ENCODE results near the gene ATOX1.
"Not testable (repeated sequence)": the region's sequence is repeated elsewhere in the genome, so short reads cannot be mapped to it uniquely, and the experiment has no call there.

Gene ATOX1

GRCh38 chr5:151793358-151793757, 34.9 kb upstream of the ATOX1 start:
- H3F3A ChIP-seq (ENCODE audit: insufficient read depth, low read length), result no peaks in the 10 kb centered on the region; the same call in none of the 2 replicates
- TF ChIP-seq EZH2 (optimal IDR thresholded peaks at IDR 0.05; ENCODE audit: low read depth, low read length), result no peak
- H3K79me2 ChIP-seq (ENCODE audit: low read length), result peaks cover 98% of the 10 kb centered on the region
- H3K27ac ChIP-seq (ENCODE audit: low read length), result no peak overlapping the region
- no peak overlapping the region for H3K9ac ChIP-seq (ENCODE audit: low read length)
- H3K36me3 ChIP-seq (replicated peaks; ENCODE audit: insufficient read depth, low read length), result peaks cover 40% of the 10 kb centered on the region
- H3K9me3 ChIP-seq (replicated peaks; ENCODE audit: insufficient read depth, low read length), result no peaks in the 10 kb centered on the region
- H3K9me2 ChIP-seq (replicated peaks; ENCODE audit: insufficient read depth, low read length), result no peaks in the 10 kb centered on the region
- peaks cover 58% of the 10 kb centered on the region for H4K20me1 ChIP-seq (ENCODE audit: insufficient read depth, low read length)
- H3K4me3 ChIP-seq (ENCODE audit: low read length), result no peak overlapping the region
- no peaks in the 10 kb centered on the region for H3K4me1 ChIP-seq (ENCODE audit: low read length)
- H3K4me2 ChIP-seq (ENCODE audit: low read depth, low read length), result no peak overlapping the region
- DNase-seq, result no peak
- no peak overlapping the region for H2AFZ ChIP-seq (ENCODE audit: low read length)
- no peaks in the 10 kb centered on the region for H3K27me3 ChIP-seq (replicated peaks; ENCODE audit: insufficient read depth, low read length)

- peaks cover 71% of the 10 kb centered on the region for H4K20me1 ChIP-seq (ENCODE audit: insufficient read depth, low read length)
- peaks cover 24% of the 10 kb centered on the region for H3K36me3 ChIP-seq (replicated peaks; ENCODE audit: insufficient read depth, low read length)
- no peaks in the 10 kb centered on the region; the same call in 1 of the 2 replicates for H3F3A ChIP-seq (ENCODE audit: insufficient read depth, low read length)
- DNase-seq, result no peak
- H3K9me3 ChIP-seq (replicated peaks; ENCODE audit: insufficient read depth, low read length), result no peaks in the 10 kb centered on the region
- TF ChIP-seq EZH2 (optimal IDR thresholded peaks at IDR 0.05; ENCODE audit: low read depth, low read length) (no peak), EZH2phosphoT487 (IDR thresholded peaks at IDR 0.05; ENCODE audit: low read length) (no peak)
- TF ChIP-seq, protein P1, sequence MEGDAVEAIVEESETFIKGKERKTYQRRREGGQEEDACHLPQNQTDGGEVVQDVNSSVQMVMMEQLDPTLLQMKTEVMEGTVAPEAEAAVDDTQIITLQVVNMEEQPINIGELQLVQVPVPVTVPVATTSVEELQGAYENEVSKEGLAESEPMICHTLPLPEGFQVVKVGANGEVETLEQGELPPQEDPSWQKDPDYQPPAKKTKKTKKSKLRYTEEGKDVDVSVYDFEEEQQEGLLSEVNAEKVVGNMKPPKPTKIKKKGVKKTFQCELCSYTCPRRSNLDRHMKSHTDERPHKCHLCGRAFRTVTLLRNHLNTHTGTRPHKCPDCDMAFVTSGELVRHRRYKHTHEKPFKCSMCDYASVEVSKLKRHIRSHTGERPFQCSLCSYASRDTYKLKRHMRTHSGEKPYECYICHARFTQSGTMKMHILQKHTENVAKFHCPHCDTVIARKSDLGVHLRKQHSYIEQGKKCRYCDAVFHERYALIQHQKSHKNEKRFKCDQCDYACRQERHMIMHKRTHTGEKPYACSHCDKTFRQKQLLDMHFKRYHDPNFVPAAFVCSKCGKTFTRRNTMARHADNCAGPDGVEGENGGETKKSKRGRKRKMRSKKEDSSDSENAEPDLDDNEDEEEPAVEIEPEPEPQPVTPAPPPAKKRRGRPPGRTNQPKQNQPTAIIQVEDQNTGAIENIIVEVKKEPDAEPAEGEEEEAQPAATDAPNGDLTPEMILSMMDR (IDR thresholded peaks at IDR 0.05; ENCODE audit: low read length), result no peak
- no peak overlapping the region for H3K9ac ChIP-seq (ENCODE audit: low read length)
- peaks cover 99% of the 10 kb centered on the region for H3K79me2 ChIP-seq (ENCODE audit: low read length)
- no peak overlapping the region for H2AFZ ChIP-seq (ENCODE audit: low read length)
- no peak overlapping the region for H3K4me2 ChIP-seq (ENCODE audit: low read depth, low read length)
- no peaks in the 10 kb centered on the region for H3K9me2 ChIP-seq (replicated peaks; ENCODE audit: insufficient read depth, low read length)
- no peak overlapping the region for H3K27ac ChIP-seq (ENCODE audit: low read length)
- H3K4me3 ChIP-seq (ENCODE audit: low read length), result no peak overlapping the region
- H3K27me3 ChIP-seq (replicated peaks; ENCODE audit: insufficient read depth, low read length), result no peaks in the 10 kb centered on the region
- no peaks in the 10 kb centered on the region for H3K4me1 ChIP-seq (ENCODE audit: low read length)
Observed at GRCh38 chr5:151787817-151788216, 29.4 kb upstream of the ATOX1 start.

DNA sequence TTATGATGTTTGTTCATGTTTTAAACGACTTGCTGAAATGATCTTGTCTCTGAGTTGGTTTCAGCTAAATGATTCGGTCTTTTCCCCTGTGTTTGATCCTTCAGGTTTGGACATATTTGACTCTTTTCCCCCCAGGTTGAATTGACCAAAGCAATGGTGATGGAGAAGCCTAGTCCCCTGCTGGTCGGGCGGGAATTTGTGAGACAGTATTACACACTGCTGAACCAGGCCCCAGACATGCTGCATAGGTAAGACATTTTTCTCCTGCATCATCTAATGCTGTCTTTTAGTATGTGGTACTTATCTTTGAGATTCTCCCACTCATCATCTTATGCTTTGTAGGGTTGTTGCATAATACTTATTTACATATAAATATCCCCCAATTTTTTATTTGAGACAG, 28.0 kb upstream of the ATOX1 start:
- no peaks in the 10 kb centered on the region for H3K9me2 ChIP-seq (replicated peaks; ENCODE audit: insufficient read depth, low read length)
- H3K27me3 ChIP-seq (replicated peaks; ENCODE audit: insufficient read depth, low read length), result no peaks in the 10 kb centered on the region
- no peak overlapping the region for H3K4me3 ChIP-seq (ENCODE audit: low read length)
- peaks cover 79% of the 10 kb centered on the region for H4K20me1 ChIP-seq (ENCODE audit: insufficient read depth, low read length)
- no peak overlapping the region for H3K27ac ChIP-seq (ENCODE audit: low read length)
- peaks cover 99% of the 10 kb centered on the region for H3K79me2 ChIP-seq (ENCODE audit: low read length)
- no peak overlapping the region for H3K4me2 ChIP-seq (ENCODE audit: low read depth, low read length)
- TF ChIP-seq, protein P1 (IDR thresholded peaks at IDR 0.05; ENCODE audit: low read length), result no peak
- no peak for TF ChIP-seq EZH2 (optimal IDR thresholded peaks at IDR 0.05; ENCODE audit: low read depth, low read length)
- TF ChIP-seq EZH2phosphoT487 (IDR thresholded peaks at IDR 0.05; ENCODE audit: low read length), result no peak
- peaks cover 19% of the 10 kb centered on the region for H3K36me3 ChIP-seq (replicated peaks; ENCODE audit: insufficient read depth, low read length)
- no peaks in the 10 kb centered on the region for H3K4me1 ChIP-seq (ENCODE audit: low read length)
- no peak overlapping the region for H3K9ac ChIP-seq (ENCODE audit: low read length)
- DNase-seq, result no peak
- H3K9me3 ChIP-seq (replicated peaks; ENCODE audit: insufficient read depth, low read length), result no peaks in the 10 kb centered on the region
- H2AFZ ChIP-seq (ENCODE audit: low read length), result no peak overlapping the region
- H3F3A ChIP-seq (ENCODE audit: insufficient read depth, low read length), result no peaks in the 10 kb centered on the region; the same call in 1 of the 2 replicates

- 0 out of 2 replicates have a peak, but pooled peaks cover 6% of the 10 kb centered on the region for H3F3A ChIP-seq (ENCODE audit: insufficient read depth, low read length)
- no peak overlapping the region for H3K4me3 ChIP-seq (ENCODE audit: low read length)
- H3K9me3 ChIP-seq (replicated peaks; ENCODE audit: insufficient read depth, low read length), result no peaks in the 10 kb centered on the region
- H3K9ac ChIP-seq (ENCODE audit: low read length), result no peak overlapping the region
- H3K79me2 ChIP-seq (ENCODE audit: low read length), result peaks cover 100% of the 10 kb centered on the region
- no peak overlapping the region for H2AFZ ChIP-seq (ENCODE audit: low read length)
- TF ChIP-seq EZH2 (optimal IDR thresholded peaks at IDR 0.05; ENCODE audit: low read depth, low read length), result no peak
- no peak for TF ChIP-seq EZH2phosphoT487 (IDR thresholded peaks at IDR 0.05; ENCODE audit: low read length)
- TF ChIP-seq, protein P1 (IDR thresholded peaks at IDR 0.05; ENCODE audit: low read length), result no peak
- peaks cover 6% of the 10 kb centered on the region; the same call in 1 of the 2 replicates for H3K36me3 ChIP-seq (replicated peaks; ENCODE audit: insufficient read depth, low read length)
- no peak for DNase-seq
- H3K4me1 ChIP-seq (ENCODE audit: low read length), result no peaks in the 10 kb centered on the region
- H3K4me2 ChIP-seq (ENCODE audit: low read depth, low read length), result no peak overlapping the region
- H4K20me1 ChIP-seq (ENCODE audit: insufficient read depth, low read length), result peaks cover 87% of the 10 kb centered on the region
- no peaks in the 10 kb centered on the region for H3K27me3 ChIP-seq (replicated peaks; ENCODE audit: insufficient read depth, low read length)
- no peaks in the 10 kb centered on the region for H3K9me2 ChIP-seq (replicated peaks; ENCODE audit: insufficient read depth, low read length)
- H3K27ac ChIP-seq (ENCODE audit: low read length), result no peak overlapping the region
Observed at GRCh38 chr5:151784141-151784540, 25.7 kb upstream of the ATOX1 start.

- not testable (repeated sequence) for H2AFZ ChIP-seq (ENCODE audit: low read length); H3K27ac ChIP-seq (ENCODE audit: low read length); H3K9me3 ChIP-seq (replicated peaks; ENCODE audit: insufficient read depth, low read length); H3F3A ChIP-seq (ENCODE audit: insufficient read depth, low read length); H3K4me2 ChIP-seq (ENCODE audit: low read depth, low read length); H3K27me3 ChIP-seq (replicated peaks; ENCODE audit: insufficient read depth, low read length); H3K4me1 ChIP-seq (ENCODE audit: low read length); H3K36me3 ChIP-seq (replicated peaks; ENCODE audit: insufficient read depth, low read length); H3K9ac ChIP-seq (ENCODE audit: low read length); DNase-seq; H3K9me2 ChIP-seq (replicated peaks; ENCODE audit: insufficient read depth, low read length); H3K4me3 ChIP-seq (ENCODE audit: low read length)
- peaks cover 91% of the 10 kb centered on the region for H4K20me1 ChIP-seq (ENCODE audit: insufficient read depth, low read length)
- H3K79me2 ChIP-seq (ENCODE audit: low read length), result peaks cover 100% of the 10 kb centered on the region
Observed at GRCh38 chr5:151783664-151784063, 25.2 kb upstream of the ATOX1 start.
